GM12874 (cell line): ENCODE results near the gene LZIC.

Source experiments
- TF ChIP-seq, protein P1 (sequence below): IDR thresholded peaks from 2 replicates; pipeline ENCODE4 v1.5.1; 2011; ENCODE audit warnings: low read depth, mild to moderate bottlenecking, control low read depth, low read length, moderate library complexity; ENCODE audit not compliant: insufficient read depth

The LZIC gene

DNA sequence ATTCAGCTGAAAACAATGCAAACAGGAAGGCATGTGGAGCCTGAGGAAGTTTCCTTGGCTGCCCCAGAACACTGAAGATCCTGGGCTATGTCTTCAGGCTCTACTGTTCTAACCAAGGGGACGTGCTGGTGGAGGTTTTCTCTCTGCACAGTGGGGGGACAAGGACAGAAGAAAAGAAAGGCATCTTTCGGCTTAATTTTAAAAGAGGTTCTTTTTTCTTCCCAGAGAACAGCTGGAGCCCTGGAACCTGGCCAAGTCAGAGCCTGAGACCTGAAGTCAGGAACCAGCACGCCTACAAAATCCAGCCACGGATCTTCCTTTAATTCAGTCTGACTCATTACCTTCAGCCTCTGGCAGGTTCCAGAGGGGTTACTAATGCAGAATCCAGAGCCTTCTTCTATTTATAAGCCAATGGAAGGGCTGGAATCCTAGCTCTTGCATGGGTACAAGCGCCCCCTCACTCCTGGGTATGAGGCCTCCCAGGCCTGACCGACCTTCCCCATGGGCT is 52.9 kb downstream of the LZIC start:
- TF ChIP-seq, protein P1, sequence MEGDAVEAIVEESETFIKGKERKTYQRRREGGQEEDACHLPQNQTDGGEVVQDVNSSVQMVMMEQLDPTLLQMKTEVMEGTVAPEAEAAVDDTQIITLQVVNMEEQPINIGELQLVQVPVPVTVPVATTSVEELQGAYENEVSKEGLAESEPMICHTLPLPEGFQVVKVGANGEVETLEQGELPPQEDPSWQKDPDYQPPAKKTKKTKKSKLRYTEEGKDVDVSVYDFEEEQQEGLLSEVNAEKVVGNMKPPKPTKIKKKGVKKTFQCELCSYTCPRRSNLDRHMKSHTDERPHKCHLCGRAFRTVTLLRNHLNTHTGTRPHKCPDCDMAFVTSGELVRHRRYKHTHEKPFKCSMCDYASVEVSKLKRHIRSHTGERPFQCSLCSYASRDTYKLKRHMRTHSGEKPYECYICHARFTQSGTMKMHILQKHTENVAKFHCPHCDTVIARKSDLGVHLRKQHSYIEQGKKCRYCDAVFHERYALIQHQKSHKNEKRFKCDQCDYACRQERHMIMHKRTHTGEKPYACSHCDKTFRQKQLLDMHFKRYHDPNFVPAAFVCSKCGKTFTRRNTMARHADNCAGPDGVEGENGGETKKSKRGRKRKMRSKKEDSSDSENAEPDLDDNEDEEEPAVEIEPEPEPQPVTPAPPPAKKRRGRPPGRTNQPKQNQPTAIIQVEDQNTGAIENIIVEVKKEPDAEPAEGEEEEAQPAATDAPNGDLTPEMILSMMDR = no peak

DNA sequence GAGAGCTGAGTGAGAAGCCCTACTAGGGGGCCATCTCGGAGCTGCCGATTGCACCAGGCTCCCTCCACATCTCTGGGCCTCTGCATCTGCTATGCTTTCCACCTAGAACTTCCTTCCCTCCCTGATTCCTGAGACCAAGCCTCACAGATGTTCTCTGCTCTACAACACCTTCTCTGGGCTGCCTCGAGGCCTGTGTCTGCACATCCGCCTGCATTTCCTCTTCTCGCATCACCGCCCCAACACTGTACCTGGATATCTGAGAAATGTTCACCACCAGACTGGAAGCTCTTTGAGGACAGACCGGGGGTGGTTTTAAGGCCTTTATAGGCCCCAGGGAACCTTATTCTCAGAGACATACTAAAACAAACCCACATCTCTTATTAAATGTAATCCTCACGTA is 53.8 kb downstream of the LZIC start:
- TF ChIP-seq, protein P1 = no peak

DNA sequence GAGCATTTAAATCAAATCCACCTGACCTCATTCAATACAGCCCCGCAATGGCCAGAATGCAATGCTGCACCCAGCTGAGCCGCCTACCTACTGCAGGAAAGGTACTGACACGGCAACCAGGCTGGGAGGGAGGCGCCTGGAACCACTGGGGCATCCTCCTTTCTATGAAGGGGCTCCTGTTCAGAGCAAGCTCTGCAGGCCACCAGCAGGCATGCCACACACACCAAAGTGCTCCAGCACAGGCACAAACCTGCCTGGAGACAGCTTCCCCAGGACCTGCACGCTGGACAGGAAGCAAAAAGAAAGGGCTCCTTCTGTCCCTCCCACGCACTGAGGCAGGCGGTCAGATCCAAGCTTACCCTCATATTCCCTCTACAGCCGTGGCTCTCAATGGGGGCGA is 54.3 kb downstream of the LZIC start:
- TF ChIP-seq, protein P1 = no peak

DNA sequence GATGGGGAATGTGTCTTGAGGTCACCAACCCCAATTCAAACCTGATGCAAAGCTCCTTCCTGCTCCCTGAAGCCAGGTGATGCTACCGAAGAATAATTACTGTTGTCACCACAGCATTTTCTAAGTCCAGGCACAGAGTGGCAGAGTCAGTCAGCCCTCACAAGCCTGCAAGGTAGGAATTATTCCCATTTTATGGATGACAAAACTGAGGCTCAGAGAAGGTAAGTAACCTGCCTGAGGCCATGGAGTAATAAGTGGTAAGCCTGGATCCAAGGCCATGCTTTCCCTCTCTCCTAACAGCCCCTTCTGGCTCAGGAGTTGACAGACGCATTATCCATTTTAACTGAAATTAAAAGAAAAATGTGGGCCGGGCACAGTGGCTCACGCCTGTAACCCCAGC is 56.1 kb downstream of the LZIC start:
- TF ChIP-seq, protein P1 = no peak

DNA sequence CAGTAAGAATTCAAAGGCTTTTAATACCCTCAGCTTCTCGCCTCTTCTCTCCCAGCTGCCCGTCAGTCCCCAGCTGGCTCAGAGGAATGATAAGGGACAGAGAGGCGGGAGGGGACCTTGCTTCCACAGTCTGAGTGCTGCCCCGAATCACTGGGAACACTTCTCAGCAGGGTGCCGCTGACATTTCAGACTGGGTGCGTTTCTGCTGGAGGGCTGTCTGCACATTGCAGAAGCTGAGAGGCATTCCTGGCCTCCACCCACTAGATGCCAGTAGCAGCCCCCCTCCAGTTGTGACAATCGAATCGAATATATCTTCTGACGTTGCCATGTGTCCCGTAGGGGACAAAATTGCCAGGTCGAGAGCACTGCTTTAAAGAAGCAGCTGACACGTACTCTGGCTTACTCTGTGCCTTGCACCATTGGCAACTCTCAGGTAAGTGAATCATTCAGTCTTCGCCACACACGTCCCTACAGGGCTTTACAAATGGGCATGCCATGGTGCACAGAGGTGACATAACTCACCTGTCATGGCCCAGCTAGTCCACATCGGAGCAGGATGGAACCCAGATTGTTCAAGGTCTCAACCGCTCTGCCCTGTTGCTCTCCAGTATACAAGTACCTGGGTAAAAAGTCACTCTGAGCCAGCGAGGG is 57.0 kb downstream of the LZIC start:
- TF ChIP-seq, protein P1 = no peak

DNA sequence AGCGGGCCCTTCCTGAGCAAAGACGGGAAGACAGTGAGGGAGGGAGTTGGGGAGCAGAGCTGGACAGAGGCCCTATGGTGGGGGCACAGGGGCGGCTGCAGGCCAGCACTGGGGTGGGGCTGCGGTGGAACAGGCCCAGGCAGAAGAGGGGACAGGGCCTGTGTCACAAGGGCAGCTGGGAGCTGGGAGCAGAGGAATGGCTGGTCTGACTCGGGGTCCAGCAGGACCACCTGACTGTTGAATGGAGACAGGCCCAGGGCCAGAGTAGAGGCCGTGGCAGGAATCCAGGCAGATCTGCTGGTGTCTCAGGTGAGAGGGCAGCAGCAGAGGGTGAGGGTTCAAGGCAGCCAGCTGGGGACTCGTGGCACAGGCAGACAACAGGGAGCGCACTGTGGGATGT is 58.4 kb downstream of the LZIC start:
- TF ChIP-seq, protein P1 = no peak

DNA sequence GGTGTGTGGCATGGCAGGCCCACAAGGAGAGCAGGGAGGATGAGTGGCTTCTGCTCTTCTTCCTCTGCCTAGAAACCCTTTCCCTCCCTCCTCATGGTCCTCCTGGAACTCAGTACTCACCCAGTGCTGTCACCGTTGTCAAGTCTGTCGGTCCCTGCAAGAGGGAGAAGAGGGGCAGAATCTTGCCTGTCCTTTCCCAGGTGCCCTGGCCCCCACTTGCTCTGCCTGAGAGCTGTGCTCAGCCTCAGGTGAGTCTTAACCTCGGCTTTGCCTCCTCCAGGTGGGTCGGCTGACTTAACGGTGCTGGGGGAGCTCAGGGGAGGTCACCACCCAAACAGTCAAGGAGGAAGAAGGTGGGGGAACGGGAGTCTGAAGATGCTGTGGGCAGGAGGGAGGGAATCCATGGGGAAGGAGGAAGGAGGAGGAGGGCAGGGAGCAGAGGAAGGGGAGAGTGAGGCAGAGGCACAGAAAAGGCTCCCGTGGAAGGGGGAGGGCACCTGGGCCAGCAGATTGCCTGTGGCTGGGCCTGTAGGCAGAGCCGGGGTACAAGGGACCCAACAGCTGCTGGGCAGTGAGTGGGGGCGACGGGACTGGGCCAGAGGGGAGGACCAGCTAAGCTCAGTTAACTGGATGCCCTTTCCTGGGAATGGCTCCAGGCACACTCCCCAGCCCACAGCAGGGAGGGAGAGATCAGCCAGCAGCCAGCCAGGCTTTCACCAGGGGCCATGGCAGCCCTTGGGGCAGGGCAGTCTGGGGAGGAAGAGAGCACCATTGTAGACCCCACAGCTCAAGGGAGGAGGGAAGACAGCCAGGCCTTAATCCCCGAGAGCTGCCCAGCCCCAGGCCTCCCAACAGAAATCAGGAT is 59.4 kb downstream of the LZIC start:
- TF ChIP-seq, protein P1 = no peak
